H54 (cell line): ENCODE data around the gene BCKDHB.

Experiments
- DNase-seq: peaks from one replicate; pipeline ENCODE4 v3.0.0; 2011; ENCODE audit warnings: low spot score, mixed read lengths; ENCODE audit not compliant: insufficient read length
- FAIRE-seq: peaks from 3 replicates; lab custom pipeline; 2011; peaks lifted over from hg19 to GRCh38; lab: Jason Lieb, UNC
- POLR2A ChIP-seq: IDR thresholded peaks from 2 replicates; pipeline ENCODE4 v1.6.1; 2011; ENCODE audit warnings: low read depth, mild to moderate bottlenecking, low read length

The BCKDHB gene

DNA sequence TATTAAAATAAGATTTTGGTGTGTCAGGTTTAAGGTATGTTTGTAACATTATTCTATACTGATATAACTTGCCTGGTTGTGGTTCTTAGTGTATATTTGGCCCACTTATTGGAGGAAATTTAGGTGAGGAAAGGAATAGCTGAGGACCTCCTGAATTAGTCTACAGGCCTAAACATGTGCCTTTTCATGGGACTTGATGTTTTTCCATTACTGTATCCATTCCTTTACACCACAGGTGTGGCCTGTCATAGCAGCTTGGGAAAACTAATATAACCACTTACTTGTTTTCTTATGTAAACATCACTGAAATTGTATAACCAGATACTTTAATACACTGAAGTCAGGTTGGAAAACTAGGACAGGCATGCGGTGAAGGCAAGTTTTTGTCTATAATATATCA, 27.6 kb downstream of the BCKDHB start:
- FAIRE-seq (no peak), DNase-seq (no peak)
- TF ChIP-seq POLR2A = no peak

DNA sequence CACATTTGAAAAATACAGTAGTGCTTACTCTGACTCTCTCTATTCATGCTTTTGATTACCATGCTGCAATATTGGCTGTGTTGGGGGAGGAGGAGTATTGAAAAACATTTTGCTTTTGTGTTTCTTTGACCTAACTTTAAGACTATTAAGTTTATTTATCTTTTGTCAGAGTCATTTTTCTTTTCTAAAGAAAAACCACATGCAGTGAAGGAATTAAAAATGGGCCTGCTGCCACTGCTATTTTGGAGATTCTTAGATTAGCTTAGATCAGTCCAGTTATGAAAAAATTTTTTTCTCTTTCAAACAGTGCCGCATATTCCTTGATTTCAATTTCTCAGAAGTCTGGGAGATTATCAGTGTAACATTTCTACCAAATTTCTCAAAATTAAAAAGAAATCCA, 36.1 kb downstream of the BCKDHB start:
- no peak for DNase-seq
- no peak for FAIRE-seq
- TF ChIP-seq POLR2A = no peak

DNA sequence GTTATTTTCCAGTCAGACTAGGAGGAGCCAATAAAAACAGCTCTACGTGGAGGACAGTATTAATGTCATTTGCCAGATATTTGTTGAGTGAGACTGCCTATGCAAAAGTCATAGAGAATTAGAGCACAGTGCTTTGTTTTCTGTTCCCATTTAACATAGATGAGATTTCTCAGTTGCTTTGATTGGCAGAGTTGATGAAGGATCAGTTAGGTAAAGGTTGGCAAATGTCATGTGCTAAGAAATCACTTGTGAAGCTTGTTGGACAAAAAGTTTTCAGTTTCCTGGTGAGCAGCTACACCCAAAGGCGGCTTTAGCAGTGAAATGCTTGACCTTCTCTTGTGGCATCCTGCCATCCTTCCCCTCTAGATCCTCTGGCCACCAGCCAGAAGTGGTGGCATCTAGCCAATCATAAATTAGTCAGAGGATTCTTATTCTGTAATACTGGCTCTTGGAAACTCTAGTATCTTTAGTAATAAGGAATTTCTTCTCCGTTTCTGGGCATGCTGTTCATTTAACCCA, 37.0 kb downstream of the BCKDHB start:
- FAIRE-seq (peak; percentile 99), DNase-seq (peak; percentile 12)
- no peak for TF ChIP-seq POLR2A

DNA sequence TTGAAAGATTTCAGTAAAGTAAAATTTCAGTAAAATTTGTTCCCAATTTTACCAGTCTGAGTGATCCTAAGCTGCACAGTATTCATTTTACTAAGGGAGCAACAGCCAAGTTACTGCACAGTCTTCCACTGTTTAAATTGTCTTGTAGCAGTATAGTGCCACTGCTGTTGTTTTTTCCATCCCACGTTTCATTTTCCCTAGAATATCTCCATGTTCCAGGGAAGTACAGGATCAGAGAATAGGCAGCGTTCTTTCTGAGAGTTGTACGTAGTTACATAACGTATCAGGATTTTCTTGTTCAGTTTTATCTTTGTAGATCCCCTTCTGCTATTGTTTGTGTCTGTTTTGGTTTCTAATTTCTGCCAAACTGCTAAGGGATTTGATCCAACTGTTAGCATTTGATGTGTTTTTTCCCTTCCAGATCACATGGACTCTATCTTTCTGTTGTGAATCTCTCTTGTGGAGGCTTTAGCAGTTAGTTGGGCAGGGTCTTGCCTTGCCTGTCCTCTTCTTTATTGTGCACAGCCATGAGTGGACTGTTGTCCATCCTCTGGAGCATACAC, 38.4 kb downstream of the BCKDHB start:
- no peak for TF ChIP-seq POLR2A
- no peak for FAIRE-seq

DNA sequence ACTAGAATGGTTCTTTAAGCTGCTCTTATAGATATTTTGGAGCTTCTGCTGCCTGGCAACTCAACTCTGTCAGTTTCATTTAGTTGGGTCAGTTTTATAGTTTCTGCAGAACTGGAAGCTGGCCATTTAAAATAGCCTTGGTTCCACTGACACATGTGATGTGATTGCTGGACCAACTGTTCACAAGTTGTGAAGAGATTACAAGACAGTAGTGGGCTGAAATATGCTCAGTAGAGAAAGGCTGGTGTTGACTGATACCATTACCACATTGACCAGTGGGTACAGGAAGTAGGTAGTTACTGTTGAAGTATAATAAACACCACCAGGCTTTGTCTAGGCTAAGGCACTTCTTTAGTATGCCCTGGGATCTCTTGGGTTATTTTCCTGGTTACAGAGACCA, 39.0 kb downstream of the BCKDHB start:
- FAIRE-seq (peak; percentile 52), DNase-seq (no peak)
- no peak for TF ChIP-seq POLR2A

More for the DNA sequence above, 38.4 kb downstream of the BCKDHB start:
- DNase-seq = no peak

DNA sequence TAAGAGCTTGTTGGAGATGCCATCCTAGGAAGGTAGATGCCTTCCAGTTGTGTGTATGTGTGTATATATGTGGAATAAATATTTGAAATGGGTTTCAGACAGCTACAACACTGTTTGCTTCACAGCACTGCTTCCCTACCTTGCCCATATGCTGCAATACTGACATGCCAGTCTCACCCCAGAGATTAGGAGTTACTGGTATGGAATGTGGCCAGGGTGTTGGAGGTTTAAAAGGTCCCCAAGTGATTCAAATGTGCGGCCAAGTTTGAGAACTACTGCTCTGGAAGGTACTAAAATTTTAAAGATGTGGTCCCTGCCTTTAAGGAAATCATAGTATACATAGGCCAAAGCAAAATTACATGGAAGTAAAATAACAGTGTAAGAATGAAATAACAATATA, 39.5 kb downstream of the BCKDHB start:
- FAIRE-seq (no peak), DNase-seq (no peak)
- no peak for TF ChIP-seq POLR2A

DNA sequence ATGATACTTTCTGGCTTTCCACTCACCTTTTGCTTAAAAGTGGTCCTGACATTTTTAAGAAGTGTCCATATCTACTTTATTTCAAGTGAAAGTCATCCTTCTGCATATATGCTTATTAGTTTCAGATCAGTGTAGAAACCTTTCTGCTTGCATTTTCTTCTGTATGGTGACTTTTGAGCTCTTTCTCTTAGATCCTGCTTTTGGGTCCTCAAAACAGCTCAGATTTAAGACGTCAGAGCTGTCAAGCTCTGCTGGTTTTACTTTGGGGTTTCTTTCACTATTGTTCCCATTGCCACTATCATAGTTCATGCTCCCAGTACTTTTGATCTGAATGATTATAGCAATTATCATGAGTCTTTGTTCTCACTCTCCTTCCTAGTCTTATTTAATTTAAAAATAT, 41.7 kb downstream of the BCKDHB start:
- no peak for FAIRE-seq
- no peak for DNase-seq

DNA sequence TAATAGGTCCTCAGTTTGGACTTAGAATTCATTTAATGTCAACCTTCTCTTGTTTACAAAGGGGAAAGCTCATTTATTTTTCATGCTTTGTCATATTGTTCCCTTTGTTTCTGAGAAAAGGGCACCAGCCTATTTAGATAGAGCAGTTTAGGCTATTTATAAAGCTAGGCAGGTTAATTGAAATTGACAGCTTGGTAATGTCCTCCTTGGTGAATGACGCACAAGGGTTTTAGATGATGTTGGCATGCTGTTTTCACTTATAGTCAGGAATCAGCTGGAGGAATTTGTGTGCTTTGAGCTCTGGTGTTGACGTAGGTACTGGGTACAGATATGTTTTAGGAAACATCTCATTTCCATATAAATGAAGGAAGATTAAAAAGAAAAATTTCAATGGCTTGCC, 45.2 kb downstream of the BCKDHB start:
- no peak for DNase-seq
- no peak for TF ChIP-seq POLR2A
- FAIRE-seq = no peak

More for the DNA sequence above, 41.7 kb downstream of the BCKDHB start:
- TF ChIP-seq POLR2A = no peak

DNA sequence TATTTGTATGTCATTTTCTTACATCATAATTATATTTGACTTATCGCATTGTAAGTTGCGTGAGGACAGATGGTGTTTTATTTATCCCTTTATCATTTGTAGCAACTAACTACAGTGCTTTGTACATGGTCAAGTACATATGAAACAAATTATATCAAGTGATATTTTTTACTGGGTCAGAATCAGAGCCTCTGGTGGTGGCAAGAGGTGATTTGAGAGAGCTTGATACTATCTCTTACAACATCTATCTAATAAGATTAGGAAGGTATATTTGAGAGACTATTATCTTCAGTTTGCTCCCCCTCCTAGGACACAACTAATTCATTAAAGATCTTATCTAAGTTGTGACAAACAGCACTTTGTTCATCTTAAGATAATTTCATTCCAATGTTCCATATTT, 47.7 kb downstream of the BCKDHB start:
- DNase-seq (no peak), FAIRE-seq (no peak)
- no peak for TF ChIP-seq POLR2A

DNA sequence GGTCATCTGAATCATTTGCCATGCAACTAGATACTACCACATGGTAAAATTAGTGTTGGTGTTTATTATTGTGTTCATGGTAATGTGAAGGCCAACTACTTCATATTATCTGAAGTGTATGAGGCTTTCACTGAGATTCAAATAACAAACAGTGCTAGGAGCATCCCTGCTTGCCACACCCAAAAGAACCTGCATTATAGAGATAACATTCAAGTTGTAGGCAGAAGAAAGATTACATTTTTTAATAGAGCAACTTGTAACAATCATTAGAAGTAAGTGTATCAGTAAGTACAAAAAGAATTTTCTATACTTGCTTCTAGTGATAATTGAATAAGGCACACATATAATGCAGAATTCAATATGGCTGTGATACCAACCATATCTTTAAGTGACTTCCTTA, 49.8 kb downstream of the BCKDHB start:
- DNase-seq (no peak), FAIRE-seq (no peak)
- no peak for TF ChIP-seq POLR2A

DNA sequence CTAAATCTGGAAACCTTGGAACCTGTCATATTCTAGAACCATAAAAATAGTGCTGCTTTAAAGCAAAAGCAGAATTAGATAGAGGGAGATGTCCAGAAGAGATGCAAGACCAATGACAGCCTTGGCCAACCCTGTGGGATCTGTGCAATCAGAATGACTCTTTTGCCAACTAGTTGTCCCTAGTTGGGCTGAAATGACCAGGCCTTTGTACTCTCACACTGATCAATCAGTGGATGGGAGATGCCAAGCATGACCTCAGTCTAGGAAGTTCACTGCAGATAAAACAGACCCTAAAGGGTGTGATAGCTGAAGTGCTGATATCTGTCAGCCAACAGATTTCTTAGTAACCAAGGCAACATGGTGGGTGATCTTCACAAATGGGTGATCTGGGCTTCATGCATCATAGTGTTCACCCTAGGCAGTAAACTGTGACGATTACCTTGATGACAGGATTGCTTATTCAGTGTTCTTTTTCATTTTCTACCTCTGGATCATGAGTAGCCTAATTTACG, 52.1 kb downstream of the BCKDHB start:
- FAIRE-seq = no peak
- DNase-seq = no peak

DNA sequence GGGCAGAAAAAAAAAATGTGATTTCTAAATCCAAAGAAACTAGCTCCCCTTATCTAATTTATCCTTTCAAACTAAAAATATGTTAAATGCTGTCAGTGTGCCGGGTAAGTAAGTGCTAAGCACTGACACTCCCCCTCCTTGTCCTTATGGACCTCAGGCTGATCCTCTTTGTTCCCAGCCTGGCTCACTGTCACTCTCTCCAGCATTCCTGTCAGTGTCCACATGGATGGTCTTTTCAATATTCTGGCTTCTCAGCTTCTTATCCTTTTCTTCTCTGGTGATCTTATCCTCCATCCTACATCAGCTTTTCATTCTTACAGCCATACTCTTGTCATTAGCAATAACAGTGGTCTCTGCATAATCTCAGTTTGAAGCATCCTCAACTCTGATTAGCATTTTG, 55.0 kb downstream of the BCKDHB start:
- FAIRE-seq (peak; percentile 11), DNase-seq (no peak)
- no peak for TF ChIP-seq POLR2A

More for the DNA sequence above, 52.1 kb downstream of the BCKDHB start:
- TF ChIP-seq POLR2A = no peak

DNA sequence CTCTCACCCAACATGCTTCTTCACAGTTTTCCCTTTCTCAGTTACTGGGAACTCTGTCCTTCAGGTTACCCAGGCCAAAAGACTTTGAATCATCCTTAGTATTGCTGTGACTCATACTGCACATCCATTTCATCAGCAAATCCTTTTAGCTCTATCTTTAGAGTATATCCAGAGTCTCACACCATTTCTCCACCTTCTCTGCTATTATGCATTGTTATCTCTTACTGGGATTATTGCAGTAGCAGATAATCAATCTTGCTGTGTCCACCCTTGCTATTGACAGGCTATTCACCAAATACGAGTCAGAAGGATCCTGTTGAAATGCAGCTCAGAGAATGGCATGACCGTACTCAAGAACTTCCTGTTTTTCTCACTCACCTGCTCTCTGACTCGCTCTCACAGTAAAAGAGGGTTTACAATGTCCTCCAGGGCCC, 57.3 kb downstream of the BCKDHB start:
- FAIRE-seq (peak; percentile 96), DNase-seq (peak; percentile 8)
- no peak for TF ChIP-seq POLR2A

DNA sequence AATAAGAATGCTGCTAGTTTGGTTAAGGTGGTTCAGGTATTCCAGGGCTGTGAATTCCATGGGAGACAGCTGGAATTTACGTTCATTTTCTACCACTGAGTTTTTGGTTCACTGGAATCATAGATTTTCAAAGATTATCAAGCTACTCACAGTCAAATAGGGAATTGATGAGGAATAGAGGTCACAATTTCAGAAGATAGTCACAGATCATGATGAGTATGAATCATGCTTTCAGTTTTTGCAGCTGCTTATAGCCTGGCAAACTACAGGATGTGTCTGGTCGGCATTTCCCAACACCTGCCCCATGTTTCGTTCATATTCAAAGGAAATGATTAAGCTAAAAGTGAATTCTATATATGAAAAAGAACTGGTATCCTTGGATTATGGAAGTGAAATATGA, 58.7 kb downstream of the BCKDHB start:
- peak; percentile 90 for FAIRE-seq
- TF ChIP-seq POLR2A = no peak
- no peak for DNase-seq

DNA sequence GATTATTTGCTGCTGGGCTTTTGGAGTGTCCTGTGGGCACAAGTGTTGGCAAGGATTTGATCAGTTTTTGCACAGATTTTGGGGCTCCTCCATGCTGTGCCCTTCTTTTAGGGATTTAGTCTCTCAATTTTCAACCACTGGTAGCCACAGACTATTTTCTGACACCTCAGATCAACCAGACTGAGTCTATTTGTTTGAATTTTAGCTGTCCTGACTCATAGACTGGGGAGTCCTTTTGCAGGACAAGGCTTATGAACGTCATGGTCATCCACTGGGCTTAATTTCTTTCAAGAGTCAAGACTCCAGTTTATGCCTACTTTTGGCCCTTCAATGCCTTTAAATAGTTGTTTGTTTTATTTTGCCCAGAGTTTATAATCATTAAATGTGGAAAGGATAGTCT, 59.3 kb downstream of the BCKDHB start:
- DNase-seq = no peak
- no peak for FAIRE-seq
- no peak for TF ChIP-seq POLR2A

DNA sequence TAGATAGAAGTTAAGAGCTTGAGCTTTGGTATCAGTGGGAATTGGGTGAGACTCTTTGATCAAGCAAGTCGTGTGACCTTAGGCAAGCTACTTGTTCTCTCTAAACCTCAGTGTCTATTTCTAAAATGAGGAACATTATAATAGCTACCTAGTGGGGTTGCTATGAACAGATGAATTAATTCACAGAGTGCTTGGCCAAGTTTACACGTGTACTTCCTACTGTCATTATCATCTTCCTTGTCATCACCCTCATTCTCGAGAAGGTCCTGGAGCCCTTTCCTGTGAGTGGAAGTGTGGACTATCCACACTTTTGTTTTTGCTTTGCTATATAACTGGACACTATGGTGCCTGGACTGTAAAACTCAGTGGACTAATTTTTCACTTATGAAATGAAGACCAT, 64.0 kb downstream of the BCKDHB start:
- DNase-seq (no peak), FAIRE-seq (no peak)
- TF ChIP-seq POLR2A = no peak
